WTC11 (cell line): ENCODE data around the gene CCDC152.

Experiments used
- CBFB ChIP-seq: sonication (generic); formaldehyde crosslinking; IDR thresholded peaks from 2 replicates; pipeline ENCODE4 v1.8.1; 2022; ENCODE audit warnings: mild to moderate bottlenecking, low read depth, missing genetic modification reagents
- CTCF ChIP-seq: fragments of 200-600 bp; IDR thresholded peaks from 2 replicates; pipeline ENCODE4 v1.8.0; 2022; ENCODE audit warnings: antibody characterized with exemption
- FOXP1 ChIP-seq: sonication (generic); formaldehyde crosslinking; IDR thresholded peaks from 2 replicates; pipeline ENCODE4 v1.8.0; 2022; ENCODE audit warnings: missing genetic modification reagents, mild to moderate bottlenecking, moderate library complexity, borderline replicate concordance
- KAT7 ChIP-seq: sonication (generic); formaldehyde crosslinking; IDR thresholded peaks from 2 replicates; pipeline ENCODE4 v1.8.1; 2023; ENCODE audit warnings: missing genetic modification reagents, mild to moderate bottlenecking, borderline replicate concordance
- MAX ChIP-seq: sonication (generic); formaldehyde crosslinking; IDR thresholded peaks from 2 replicates; pipeline ENCODE4 v1.8.0; 2022; ENCODE audit warnings: mild to moderate bottlenecking, missing genetic modification reagents
- PRDM15 ChIP-seq: sonication (generic); formaldehyde crosslinking; IDR thresholded peaks from 2 replicates; pipeline ENCODE4 v1.8.0; 2022; ENCODE audit warnings: missing genetic modification reagents
- TCF7 ChIP-seq: sonication (generic); formaldehyde crosslinking; IDR thresholded peaks from 2 replicates; pipeline ENCODE4 v1.8.0; 2022; ENCODE audit warnings: mild to moderate bottlenecking, low read depth, missing genetic modification reagents, moderate library complexity
- ZNF219 ChIP-seq: sonication (generic); formaldehyde crosslinking; IDR thresholded peaks from 2 replicates; pipeline ENCODE4 v1.8.0; 2023; ENCODE audit warnings: missing genetic modification reagents, mild to moderate bottlenecking, borderline replicate concordance
- ZNF263 ChIP-seq: sonication (generic); formaldehyde crosslinking; IDR thresholded peaks from 2 replicates; pipeline ENCODE4 v1.8.1; 2022; ENCODE audit warnings: low read depth, mild to moderate bottlenecking, moderate library complexity, missing genetic modification reagents

- TF ChIP-seq ZNF263 (CRISPR knock-in tag) = no peak
- no peak for TF ChIP-seq KAT7
- TF ChIP-seq CBFB = no peak
- TF ChIP-seq CTCF = no peak
- TF ChIP-seq TCF7 = no peak
- no peak for TF ChIP-seq PRDM15
- TF ChIP-seq MAX (CRISPR knock-in tag) = no peak
- no peak for TF ChIP-seq ZNF219
- TF ChIP-seq FOXP1 = no peak
Observed at GRCh38 chr5:42784132-42784531, 27.5 kb downstream of the CCDC152 start.
